Effector CD4-positive, alpha-beta T cell (primary cell): ENCODE results near the gene HOXA1.

Experiments used
- DNase-seq: peaks from one replicate; pipeline ENCODE4 v3.0.0-alpha.2; 2020

The HOXA1 gene

DNA sequence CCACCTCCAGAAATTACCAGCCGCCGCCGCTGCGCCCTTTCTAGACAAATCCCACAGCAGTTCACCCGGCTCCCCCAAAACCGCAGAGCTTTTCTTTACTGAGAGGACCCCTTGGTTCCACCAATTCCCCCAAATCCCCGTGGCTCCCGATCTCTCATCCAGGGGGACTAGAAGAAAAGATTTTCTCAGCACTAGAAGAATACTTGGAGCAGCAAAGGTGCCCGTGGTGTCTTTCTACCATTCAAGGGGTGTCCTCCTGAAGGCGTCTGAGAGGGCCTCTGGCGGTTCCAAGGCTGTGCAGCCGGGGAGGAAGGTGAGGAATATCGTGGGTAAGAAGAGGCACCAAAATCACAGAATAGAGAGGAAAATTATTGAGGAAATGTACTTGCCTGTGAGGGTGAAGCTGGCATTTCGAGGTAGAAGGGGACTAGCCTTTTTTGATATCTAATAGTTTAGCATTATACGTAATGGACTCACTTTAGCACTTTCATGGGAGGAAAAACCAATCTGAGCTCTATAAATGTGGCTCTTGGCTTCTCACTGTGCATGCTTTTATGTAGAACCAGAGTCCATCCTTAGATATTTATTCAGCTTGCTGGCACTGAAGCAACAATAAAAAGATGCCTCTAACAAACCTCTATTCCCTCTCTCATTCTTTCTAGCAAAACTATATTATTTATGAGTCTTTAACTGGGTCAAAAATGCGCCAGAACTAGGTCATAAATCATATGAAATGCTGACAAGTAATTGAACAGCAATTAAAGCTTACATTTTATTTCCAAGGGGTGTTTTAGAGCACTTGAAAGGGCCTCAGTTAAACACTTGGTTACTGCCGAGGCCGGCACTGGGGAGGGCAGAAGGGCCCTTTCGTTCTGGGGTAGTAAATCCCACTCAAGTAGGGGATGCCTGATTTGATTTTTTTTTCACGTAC is 20.5 kb upstream of the HOXA1 start:
- DNase-seq = no peak

GRCh38 chr7:27115221-27116026 is 19.6 kb upstream of the HOXA1 start:
- DNase-seq = no peak

DNA sequence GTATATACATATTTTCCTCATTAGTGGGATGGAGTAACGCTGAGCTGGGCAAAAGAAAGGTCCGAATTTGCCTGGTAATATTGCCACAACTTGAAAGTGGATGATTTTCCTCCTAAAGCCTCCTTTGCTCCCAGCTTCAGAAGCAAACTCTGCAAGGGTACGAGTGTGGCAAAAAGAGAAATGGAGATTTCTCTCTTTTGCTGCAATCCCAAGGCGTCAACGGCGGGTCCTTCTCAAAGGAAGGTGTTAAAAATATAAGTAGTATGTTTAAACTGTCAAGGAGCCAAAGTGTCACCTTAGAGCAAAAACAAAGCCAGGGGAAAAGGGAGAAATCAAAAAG is 19.1 kb upstream of the HOXA1 start:
- no peak for DNase-seq

DNA sequence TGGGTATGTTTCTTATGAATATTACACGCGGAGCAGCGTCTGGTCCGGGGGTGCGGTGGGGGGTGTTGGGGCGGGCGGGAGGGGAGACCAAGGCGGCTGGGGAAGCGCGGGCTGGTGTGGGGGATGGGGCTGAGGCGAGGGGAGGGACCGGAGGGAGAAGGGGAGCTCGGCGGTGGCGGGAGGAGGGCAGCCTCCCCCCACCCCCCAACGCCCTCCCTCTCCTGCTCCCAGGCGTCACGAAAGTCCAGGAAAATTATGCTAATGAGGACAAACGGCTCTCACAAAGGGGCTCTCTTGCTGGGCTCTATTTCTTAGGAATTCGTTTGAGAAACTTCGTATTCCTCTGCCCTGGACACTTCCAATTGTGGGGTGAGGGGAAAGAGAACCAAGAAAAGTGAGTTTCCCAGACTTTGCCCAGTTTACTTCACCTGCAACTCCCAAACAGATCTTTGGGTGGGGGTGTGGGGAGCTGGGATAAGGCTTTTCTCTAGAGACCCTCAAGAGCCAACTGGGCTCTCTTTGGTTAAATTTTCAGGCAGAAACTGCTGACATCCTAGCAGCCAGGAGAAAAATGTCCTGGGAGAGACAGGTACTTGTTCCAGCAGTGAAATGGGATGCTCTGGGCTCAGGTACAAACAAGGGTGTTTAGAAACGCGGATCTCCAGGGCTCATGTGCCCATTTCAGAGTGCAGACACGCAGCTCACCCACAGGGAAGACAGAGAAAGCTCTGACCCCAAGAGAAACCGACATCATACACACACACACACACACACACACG is 18.4 kb upstream of the HOXA1 start:
- no peak for DNase-seq

- DNase-seq = no peak
Measured at GRCh38 chr7:27112955-27113949, 17.5 kb upstream of the HOXA1 start.

- no peak for DNase-seq
Measured at GRCh38 chr7:27112361-27112760, 16.6 kb upstream of the HOXA1 start.

DNA sequence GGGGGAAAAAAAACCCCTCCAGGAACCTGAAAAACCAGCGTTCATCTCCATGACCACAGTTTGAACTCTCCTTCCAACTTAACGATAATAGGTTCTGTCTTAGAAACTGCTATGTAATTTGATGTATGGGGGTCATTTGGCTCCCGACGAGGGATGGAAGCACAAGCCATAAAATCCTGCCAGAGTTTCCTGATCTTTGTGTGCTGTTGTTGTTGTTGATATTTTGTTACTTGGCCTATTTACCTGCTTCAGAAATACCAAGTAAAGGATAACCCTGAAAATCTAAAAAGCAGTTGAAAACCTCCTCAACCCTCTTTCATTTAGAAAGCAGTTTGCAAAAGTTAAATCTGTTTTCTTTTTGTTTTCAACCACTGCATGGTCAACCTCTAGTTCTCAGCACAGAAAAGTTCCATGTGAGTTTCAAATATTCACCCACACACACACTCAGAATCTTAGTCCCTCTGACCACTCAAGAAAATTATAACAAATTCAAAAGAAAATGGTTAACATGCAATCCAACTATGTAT is 16.0 kb upstream of the HOXA1 start:
- no peak for DNase-seq

- DNase-seq = no peak
Measured at GRCh38 chr7:27111042-27111750, 15.4 kb upstream of the HOXA1 start.

GRCh38 chr7:27110186-27111031 is 14.6 kb upstream of the HOXA1 start:
- DNase-seq = no peak

- no peak for DNase-seq
Measured at GRCh38 chr7:27109466-27110185, 13.8 kb upstream of the HOXA1 start.

DNA sequence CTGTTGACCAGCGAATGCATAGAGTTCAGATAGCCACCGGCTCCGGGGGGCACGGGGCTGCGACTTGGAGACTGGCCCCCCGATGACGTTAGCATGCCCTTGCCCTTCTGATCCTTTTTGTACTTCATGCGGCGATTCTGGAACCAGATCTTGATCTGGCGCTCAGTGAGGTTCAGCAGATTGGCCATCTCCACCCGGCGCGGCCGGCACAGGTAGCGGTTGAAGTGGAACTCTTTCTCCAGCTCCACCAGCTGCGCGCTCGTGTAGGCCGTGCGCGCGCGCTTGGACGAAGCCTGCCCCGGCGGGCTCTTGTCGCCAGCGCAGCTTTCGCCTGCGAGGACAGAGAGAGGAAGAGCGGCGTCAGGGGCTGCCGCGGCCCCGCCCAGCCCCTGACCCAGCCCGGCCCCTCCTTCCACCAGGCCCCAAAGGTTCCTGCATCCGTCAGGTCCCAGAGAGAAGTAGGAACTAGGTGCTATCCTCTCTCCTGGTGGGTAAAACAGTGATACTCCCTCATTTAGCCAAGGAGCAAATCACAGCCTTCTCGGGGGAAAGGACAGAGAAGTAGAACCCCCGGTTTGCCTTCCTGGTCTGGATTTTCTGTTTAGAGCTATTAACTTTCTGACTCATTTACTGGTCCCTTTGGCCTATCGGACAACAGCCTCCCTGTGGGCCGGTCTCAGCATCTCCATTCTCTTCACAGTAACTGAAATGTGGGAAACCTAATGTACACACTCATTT is 12.8 kb upstream of the HOXA1 start:
- no peak for DNase-seq

- no peak for DNase-seq
Measured at GRCh38 chr7:27107391-27108381, 11.9 kb upstream of the HOXA1 start.

DNA sequence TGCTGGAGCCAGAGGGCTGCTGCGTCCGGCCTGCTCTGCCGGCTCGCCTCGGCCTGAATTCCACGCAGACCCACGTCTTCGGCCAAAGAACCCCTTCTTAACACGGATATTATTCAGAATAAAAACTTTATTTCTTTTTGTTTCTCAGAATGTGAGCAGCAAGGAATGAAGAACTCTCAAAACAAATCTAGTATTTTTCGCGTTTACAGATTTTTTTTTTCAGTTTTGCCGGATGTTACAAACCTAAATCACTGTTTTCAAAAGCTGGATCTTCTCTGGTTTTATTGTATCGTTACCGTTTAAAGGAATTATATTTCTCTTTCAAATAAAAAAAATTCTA is 11.1 kb upstream of the HOXA1 start:
- no peak for DNase-seq

GRCh38 chr7:27106181-27106900 is 10.5 kb upstream of the HOXA1 start:
- no peak for DNase-seq

DNA sequence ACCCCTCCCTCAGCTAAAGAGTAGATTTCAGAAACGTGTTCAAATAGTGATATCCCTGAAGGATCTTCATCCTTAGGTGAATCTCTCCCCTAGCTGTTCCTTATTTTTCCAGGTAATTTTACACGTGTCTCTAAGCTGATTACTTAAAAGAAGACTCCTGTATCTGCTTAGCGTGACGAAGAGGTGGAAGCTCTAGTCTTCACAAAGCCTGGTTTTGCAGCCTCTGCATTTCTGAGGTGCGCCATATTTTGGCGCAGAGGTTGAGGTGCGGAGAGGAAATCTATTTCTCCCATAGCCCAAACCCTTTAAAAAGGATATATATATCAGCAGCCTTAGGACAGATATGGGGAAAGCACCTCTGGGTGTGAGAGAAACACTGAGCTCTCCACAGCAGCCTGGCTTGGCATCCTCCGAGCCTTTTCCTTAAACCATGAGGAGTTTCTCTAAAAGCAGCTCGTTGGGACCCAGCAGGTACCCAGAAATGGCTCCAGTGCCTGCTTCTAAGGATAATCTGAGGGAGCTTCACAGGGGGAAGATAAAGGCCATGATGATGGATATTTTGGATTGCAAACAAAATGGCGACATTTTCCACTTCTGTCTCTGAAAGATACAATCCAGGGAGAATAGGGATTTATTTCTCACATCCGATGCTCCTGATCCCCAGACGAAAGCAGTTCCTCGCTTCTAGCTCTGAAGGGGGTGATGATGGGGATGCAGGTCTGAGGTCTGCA is 9.7 kb upstream of the HOXA1 start:
- no peak for DNase-seq
